Uterus (tissue), 4 donors: ENCODE measurements around the gene C20orf204. TPM values are rescaled to one million over a fixed set of nuclear protein-coding genes. Genes with fewer than 3 reads are reported as not detected.

Experiments
- DNase-seq, 2 donors: peaks; one replicate each; pipeline ENCODE4 v3.0.0-alpha.2; 2019 to 2020
- H3K27ac ChIP-seq, 2 donors: fragments of 200-600 bp; sonication (generic); 1 replicate in 1 of 2; 2 replicates in 1 of 2; pipeline ENCODE4 v1.5.1; 2016 to 2018
- H3K27me3 ChIP-seq, 2 donors: fragments of 200-600 bp; sonication (generic); one replicate each; pipeline ENCODE4 v1.5.1; 2018 to 2019; ENCODE audit warnings: control low read depth in 1 of 2
- H3K36me3 ChIP-seq, 2 donors: fragments of 200-600 bp; sonication (generic); one replicate each; pipeline ENCODE4 v1.5.1; 2019; ENCODE audit warnings: control low read depth in 1 of 2
- H3K4me1 ChIP-seq, 2 donors: fragments of 200-600 bp; sonication (generic); one replicate each; pipeline ENCODE4 v1.5.1; 2018 to 2019; ENCODE audit warnings: control low read depth in 1 of 2
- H3K4me3 ChIP-seq, 2 donors: fragments of 200-600 bp; sonication (generic); 1 replicate in 1 of 2; 2 replicates in 1 of 2; pipeline ENCODE4 v1.5.1; 2018 to 2019; ENCODE audit warnings: mild to moderate bottlenecking in 1 of 2
- H3K9me3 ChIP-seq, 2 donors: fragments of 200-600 bp; sonication (generic); one replicate each; pipeline ENCODE4 v1.5.1; 2019; ENCODE audit warnings: control low read depth in 1 of 2
- POLR2A ChIP-seq, 2 donors: fragments of 450-650 bp; IDR thresholded peaks; one replicate each; pipeline ENCODE4 v1.6.1; 2016; ENCODE audit warnings: antibody characterized with exemption in 2 of 2, mild to moderate bottlenecking in 1 of 2, moderate library complexity in 1 of 2
- intact Hi-C: fragments of 100-400 bp; cut with DNase I; formaldehyde crosslinking; loops from one replicate; pipeline ENCODE4 v1.15.1; 2023; ENCODE audit warnings: low total_unique reads
- total RNA-seq, 4 donors: library from RNA; depleted of rRNA in 3 of 4; stranded (reverse); fragments of >200 nt in 3 of 4; gene quantifications; one replicate each; pipeline versions ENCODE4 v1.1.0 to v1.2.4, GENCODE V29; 2014 to 2023
- TF ChIP-seq, protein P1 (sequence below), 4 experiments: fragments of 200-600 bp in 2 of 4; fragments of 450-650 bp in 2 of 4; sonication (generic) in 2 of 4; IDR thresholded peaks; one replicate each; pipeline ENCODE4 v1.5.1; 2016 to 2019; ENCODE audit warnings: antibody characterized with exemption in 4 of 4, mild to moderate bottlenecking in 2 of 4, moderate library complexity in 1 of 4
- donor health status: DM: yes; HTN: yes; CAD: no.

Gene C20orf204
- total RNA-seq, 4 donors from 2014 or later, result 0.26 to 2.9 (median 1.9) TPM; not detected in 1

DNA sequence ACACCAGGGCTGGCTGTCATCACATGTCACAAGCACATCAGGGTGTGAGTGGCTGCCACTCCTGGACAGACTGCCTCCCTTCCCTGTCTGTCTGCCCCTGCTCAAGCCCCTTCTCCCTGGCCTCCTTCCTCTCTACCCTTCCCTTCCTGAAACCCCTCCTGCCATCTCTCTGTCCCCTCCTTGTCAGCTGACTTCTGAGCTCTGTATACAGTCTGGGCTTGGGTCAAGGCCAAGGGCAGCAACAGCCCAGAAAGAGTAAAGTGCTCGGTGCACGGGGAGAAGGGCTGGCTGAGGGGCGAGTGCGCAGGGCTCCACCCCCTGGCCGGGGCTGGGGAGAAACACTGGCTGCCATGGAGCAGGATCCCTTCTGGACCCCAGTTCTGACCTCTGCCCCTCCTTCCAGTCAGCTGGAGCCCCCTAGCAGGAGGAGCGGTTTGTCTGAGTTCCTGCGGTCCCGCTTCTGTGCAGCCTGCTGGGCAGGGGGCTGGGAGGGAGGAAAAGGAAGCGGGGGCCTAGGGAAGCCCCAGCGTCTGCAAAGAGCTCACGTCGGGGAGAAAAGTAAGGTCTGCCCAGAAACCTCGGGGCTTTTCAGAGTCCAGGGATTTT lies 46.2 kb downstream of the C20orf204 start:
- Histone ChIP-seq H3K4me3 (no peak overlapping the region), H3K9me3 (no peaks in the 10 kb centered on the region), H3K27me3 (peaks cover 0 to 24% of the 10 kb centered on the region in 2 donors), H3K4me1 (peaks cover 5 to 16% of the 10 kb centered on the region in 2 donors), H3K36me3 (no peaks in the 10 kb centered on the region), H3K27ac (no peak overlapping the region)
- TF ChIP-seq, protein P1, sequence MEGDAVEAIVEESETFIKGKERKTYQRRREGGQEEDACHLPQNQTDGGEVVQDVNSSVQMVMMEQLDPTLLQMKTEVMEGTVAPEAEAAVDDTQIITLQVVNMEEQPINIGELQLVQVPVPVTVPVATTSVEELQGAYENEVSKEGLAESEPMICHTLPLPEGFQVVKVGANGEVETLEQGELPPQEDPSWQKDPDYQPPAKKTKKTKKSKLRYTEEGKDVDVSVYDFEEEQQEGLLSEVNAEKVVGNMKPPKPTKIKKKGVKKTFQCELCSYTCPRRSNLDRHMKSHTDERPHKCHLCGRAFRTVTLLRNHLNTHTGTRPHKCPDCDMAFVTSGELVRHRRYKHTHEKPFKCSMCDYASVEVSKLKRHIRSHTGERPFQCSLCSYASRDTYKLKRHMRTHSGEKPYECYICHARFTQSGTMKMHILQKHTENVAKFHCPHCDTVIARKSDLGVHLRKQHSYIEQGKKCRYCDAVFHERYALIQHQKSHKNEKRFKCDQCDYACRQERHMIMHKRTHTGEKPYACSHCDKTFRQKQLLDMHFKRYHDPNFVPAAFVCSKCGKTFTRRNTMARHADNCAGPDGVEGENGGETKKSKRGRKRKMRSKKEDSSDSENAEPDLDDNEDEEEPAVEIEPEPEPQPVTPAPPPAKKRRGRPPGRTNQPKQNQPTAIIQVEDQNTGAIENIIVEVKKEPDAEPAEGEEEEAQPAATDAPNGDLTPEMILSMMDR (IDR thresholded peaks at IDR 0.05), result no peak
- no peak for TF ChIP-seq POLR2A (IDR thresholded peaks at IDR 0.05)
- intact Hi-C loops, result no loop called here
- no peak for DNase-seq

DNA sequence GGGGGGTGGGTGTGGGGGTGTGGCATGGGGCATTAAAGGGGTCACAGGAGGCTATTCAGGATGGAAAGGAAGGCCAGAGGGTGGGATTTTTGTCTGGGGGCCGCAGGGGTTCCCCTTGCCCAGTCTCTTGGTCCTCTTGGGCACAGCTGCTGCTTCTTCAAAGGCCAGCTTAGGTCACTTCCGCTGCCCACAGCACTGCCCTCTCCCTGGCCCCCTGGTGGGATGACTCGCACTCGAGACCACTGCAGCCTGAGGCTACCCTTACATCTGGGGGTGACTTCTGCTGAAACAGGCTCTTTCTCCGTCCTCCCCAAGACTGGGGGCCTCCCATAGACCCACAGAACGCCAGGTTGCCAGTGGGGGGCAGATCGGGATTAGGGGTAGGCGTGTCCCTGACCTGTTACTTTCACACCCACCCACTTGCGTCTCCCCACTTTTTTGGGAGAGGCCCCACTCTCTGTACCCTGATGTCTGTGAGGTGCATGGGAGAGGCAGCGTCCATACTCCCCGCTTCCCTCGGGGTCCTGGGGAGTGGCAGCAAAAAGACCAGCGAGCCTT lies 46.9 kb downstream of the C20orf204 start:
- Histone ChIP-seq H3K27me3 (peaks cover 0 to 19% of the 10 kb centered on the region in 2 donors), H3K4me1 (peaks cover 5 to 16% of the 10 kb centered on the region in 2 donors), H3K36me3 (no peaks in the 10 kb centered on the region), H3K9me3 (peaks cover 0 to 4% of the 10 kb centered on the region in 2 donors), H3K4me3 (no peak overlapping the region), H3K27ac (no peak overlapping the region)
- TF ChIP-seq POLR2A (IDR thresholded peaks at IDR 0.05), result no peak
- TF ChIP-seq, protein P1 (IDR thresholded peaks at IDR 0.05), result no peak
- intact Hi-C loops, result no loop called here
- no peak for DNase-seq

DNA sequence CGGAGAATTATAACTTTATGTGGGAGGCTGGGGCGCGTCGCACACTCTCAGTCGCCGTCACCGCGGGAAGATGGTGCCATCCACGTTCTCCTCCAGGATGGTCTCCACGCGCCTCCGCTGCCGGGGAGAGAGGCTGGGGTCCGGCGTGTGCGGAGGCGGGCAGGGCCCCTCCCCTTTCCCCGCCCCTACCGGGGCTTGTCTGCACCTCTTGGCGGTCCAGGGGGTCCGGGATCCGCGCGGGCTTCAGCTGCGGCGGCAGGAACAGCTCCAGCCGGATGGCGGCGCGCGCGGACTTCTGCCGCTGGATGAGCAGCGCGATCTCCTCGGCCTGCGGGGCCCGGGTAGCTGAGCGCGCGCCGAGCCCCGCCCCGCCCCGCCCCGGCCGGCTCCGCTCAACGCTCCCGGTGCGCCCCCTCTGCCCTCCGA lies 47.4 kb downstream of the C20orf204 start:
- intact Hi-C loops, result no loop called here
- no peak overlapping the region for H3K27ac ChIP-seq
- peaks cover 5 to 16% of the 10 kb centered on the region in 2 donors for H3K4me1 ChIP-seq
- H3K9me3 ChIP-seq, result peaks cover 0 to 4% of the 10 kb centered on the region in 2 donors
- peak overlapping the region in 1 of 2 donors; percentile 44 for H3K4me3 ChIP-seq
- TF ChIP-seq POLR2A (IDR thresholded peaks at IDR 0.05), result no peak
- TF ChIP-seq, protein P1 (IDR thresholded peaks at IDR 0.05), result peak; percentile 35 to 62 (median 56)
- DNase-seq, result peak in 1 of 2 donors; percentile 45
- peaks cover 0 to 14% of the 10 kb centered on the region in 2 donors for H3K27me3 ChIP-seq
- H3K36me3 ChIP-seq, result no peaks in the 10 kb centered on the region

DNA sequence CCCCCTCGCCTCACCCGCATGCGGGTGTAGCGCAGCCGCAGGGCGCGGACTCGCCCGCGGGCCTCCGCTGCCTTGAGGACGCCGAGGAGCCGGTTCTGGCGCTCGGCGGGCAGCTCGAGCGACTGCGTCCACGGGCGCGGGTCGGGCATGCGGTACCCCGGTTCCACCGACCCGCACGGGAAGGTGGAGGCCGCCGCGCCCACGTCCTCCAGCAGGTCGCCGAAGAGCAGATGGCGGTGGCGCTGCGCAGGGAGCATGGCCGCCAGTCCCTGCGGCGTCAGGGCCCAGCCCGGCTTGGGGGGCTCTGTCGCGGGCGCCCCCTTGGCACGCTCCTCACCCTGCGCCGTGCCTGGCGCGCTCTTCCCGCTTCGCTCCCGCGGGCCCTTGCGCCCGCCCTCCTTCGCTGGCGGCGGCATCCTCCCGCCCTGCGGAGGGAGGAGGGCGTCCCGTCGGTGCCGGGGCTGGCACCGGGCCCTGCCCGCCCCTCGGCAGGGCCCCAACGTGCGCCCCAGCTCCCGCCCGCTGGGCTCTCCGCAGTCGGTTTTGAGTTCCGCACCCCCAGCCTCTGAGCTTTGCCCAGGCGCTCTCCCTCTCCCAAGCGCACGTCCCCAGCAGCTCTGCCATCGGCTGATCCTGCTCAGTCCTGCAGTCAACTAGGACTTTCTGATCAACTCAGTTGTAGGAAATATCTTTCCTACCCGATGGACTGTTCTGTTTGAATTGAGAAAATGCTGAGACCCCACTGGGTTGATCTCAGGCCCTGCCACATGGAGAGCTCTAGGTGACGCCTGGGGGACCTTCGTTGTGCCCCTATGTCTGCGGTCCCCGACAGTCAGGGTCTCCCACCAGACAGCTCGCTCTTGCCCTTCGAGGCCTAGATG lies 48.1 kb downstream of the C20orf204 start, which contains the start of gene LKAAEAR1:
Gene LKAAEAR1 (minus strand): TSS at position 595 of the 881 bp plus-strand sequence. CDS start 179 bp downstream, at position 416.
- intact Hi-C loops, result no loop called here
- Histone ChIP-seq H3K4me1 (peaks cover 5 to 9% of the 10 kb centered on the region in 2 donors), H3K27me3 (peaks cover 0 to 11% of the 10 kb centered on the region in 2 donors), H3K27ac (no peak within 1 kb of the TSS), H3K9me3 (peaks cover 0 to 4% of the 10 kb centered on the region in 2 donors), H3K4me3 (peak within 1 kb of the TSS in 1 of 2 donors; percentile 44), H3K36me3 (no peaks in the 10 kb centered on the region)
- no peak for DNase-seq
- no peak for TF ChIP-seq POLR2A (IDR thresholded peaks at IDR 0.05)
- TF ChIP-seq, protein P1 (IDR thresholded peaks at IDR 0.05), result no peak
